ENCODE results near the gene DICER1. TPM values are rescaled to one million over a fixed set of nuclear protein-coding genes. Genes with fewer than 3 reads are reported as not detected.

Gene DICER1
- total and polyA plus RNA-seq, 9 of the 15 experiments (the other 6 are each of a cell fraction or from before 2014, with no cell fraction given): 2.5 to 23.2 (median 12.4) TPM

Small RNA genes lying within 50 kb of the gene (microRNA-seq; reads per million reads assigned to microRNA genes)
- gene MIR3173 (ENCODE audit: borderline microRNAs expressed): 1.7 reads per million, percentile 23 among the genes with 10 or more reads in this experiment

Small RNA genes lying within 50 kb of the gene (small RNA-seq; reads per million reads assigned to genes)
- gene MIR3173: 0.15 reads per million

Other genes starting within 250 kb of the DICER1 start
- under 0.01 TPM in 1 of 2 replicates, not detected in the other for gene CLMN, start 162.4 kb upstream of the DICER1 start, total RNA-seq (2014; rRNA removed)
- 0.04 and 0.06 TPM in 2 replicates for gene CLMN, start 162.4 kb upstream of the DICER1 start, total RNA-seq (2014; rRNA removed; fragmentation: Illumina TruSeq; extraction: Trizol)
- gene CLMN, start 162.4 kb upstream of the DICER1 start, total RNA-seq (2015; rRNA removed; fragmentation: Illumina TruSeq; extraction: Trizol): not detected in 2 replicates
- gene CLMN, start 162.4 kb upstream of the DICER1 start, total RNA-seq (2021): 0.09 and 0.18 TPM in 2 replicates
- 0.11 and 0.14 TPM in 2 replicates for gene CLMN, start 162.4 kb upstream of the DICER1 start, polyA plus RNA-seq (2011; rRNA removed)
- 0.07 and 0.10 TPM in 2 replicates for gene CLMN, start 162.4 kb upstream of the DICER1 start, polyA plus RNA-seq (2014; fragmentation: Illumina TruSeq; extraction: Trizol)
- not detected for gene CLMN, start 162.4 kb upstream of the DICER1 start, polyA plus RNA-seq (2014; fragmentation: Nextera tagmentation; extraction: Ambion mirVana)
- 0.01 TPM in 2 replicates for gene CLMN, start 162.4 kb upstream of the DICER1 start, polyA plus RNA-seq (2014; rRNA removed)

Data from K562 (cell line).